Mononuclear cell (primary cell): Measurements from ENCODE around the gene CENPB. TPM values are rescaled to one million over a fixed set of nuclear protein-coding genes. Genes with fewer than 3 reads are reported as not detected.
"Not testable (repeated sequence)": the region's sequence is repeated elsewhere in the genome, so short reads cannot be mapped to it uniquely, and the experiment has no call there.

ENCODE experiments used
- H3K27me3 ChIP-seq: 2 replicates; pipeline ENCODE4 v1.6.0; 2011; ENCODE audit warnings: low read length, control low read depth; ENCODE audit not compliant: insufficient read depth
- H3K4me1 ChIP-seq: 2 replicates; pipeline ENCODE4 v1.5.1; 2011; ENCODE audit warnings: mild to moderate bottlenecking, low read length, control low read depth; ENCODE audit not compliant: insufficient read depth
- H3K4me3 ChIP-seq: 2 replicates; pipeline ENCODE4 v1.5.1; 2011; ENCODE audit warnings: mild to moderate bottlenecking, low read length, moderate library complexity
- H3K9me3 ChIP-seq: 2 replicates; pipeline ENCODE4 v1.5.1; 2011; ENCODE audit warnings: low read depth, mild to moderate bottlenecking, control low read depth, low read length
- total RNA-seq: library from RNA; depleted of rRNA; stranded (reverse); fragments of >200 nt; gene quantifications from one replicate; pipeline ENCODE4 v1.2.3, GENCODE V29; 2012

CENPB gene
- 45.5 TPM for total RNA-seq

GRCh38 chr20:3786665-3787323 is at the start of gene CENPB:
TSS of gene CENPB (minus strand) at chr20:3786740. CDS start at chr20:3786483, 257 bp downstream.
- no peaks in the 10 kb centered on the region for H3K27me3 ChIP-seq
- H3K4me1 ChIP-seq: peaks cover 33% of the 10 kb centered on the region
- H3K4me3 ChIP-seq: peak within 1 kb of the TSS; percentile 38
- H3K9me3 ChIP-seq: no peaks in the 10 kb centered on the region

- no peaks in the 10 kb centered on the region for H3K27me3 ChIP-seq
These were observed 49.6 kb upstream of the CENPB start for GRCh38 chr20:3836132-3836531.

GRCh38 chr20:3829891-3830290 is 43.4 kb upstream of the CENPB start:
- not testable (repeated sequence) for H3K4me3 ChIP-seq, H3K4me1 ChIP-seq, H3K9me3 ChIP-seq, H3K27me3 ChIP-seq

More at GRCh38 chr20:3836132-3836531, 49.6 kb upstream of the CENPB start:
- H3K9me3 ChIP-seq: no peaks in the 10 kb centered on the region
- H3K4me1 ChIP-seq: peaks cover 12% of the 10 kb centered on the region
- no peak overlapping the region for H3K4me3 ChIP-seq

GRCh38 chr20:3828798-3829197 is 42.3 kb upstream of the CENPB start:
- H3K4me1 ChIP-seq: no peaks in the 10 kb centered on the region
- H3K4me3 ChIP-seq: no peak overlapping the region
- no peaks in the 10 kb centered on the region for H3K27me3 ChIP-seq

GRCh38 chr20:3826420-3826819 is 39.9 kb upstream of the CENPB start:
- H3K4me1 ChIP-seq: peaks cover 2% of the 10 kb centered on the region
- H3K4me3 ChIP-seq: no peak overlapping the region
- H3K27me3 ChIP-seq: no peaks in the 10 kb centered on the region
- no peaks in the 10 kb centered on the region for H3K9me3 ChIP-seq

More at GRCh38 chr20:3828798-3829197, 42.3 kb upstream of the CENPB start:
- H3K9me3 ChIP-seq: no peaks in the 10 kb centered on the region

GRCh38 chr20:3825526-3825925 is 39.0 kb upstream of the CENPB start:
- Histone ChIP-seq H3K27me3 (no peaks in the 10 kb centered on the region), H3K4me3 (no peak overlapping the region), H3K4me1 (peaks cover 8% of the 10 kb centered on the region), H3K9me3 (no peaks in the 10 kb centered on the region)

- H3K4me3 ChIP-seq: no peak overlapping the region
- H3K4me1 ChIP-seq: peaks cover 19% of the 10 kb centered on the region
- H3K9me3 ChIP-seq: no peaks in the 10 kb centered on the region
- H3K27me3 ChIP-seq: no peaks in the 10 kb centered on the region
These were observed 37.3 kb upstream of the CENPB start for GRCh38 chr20:3823881-3824280.

GRCh38 chr20:3821996-3822395 is 35.5 kb upstream of the CENPB start:
- Histone ChIP-seq H3K4me3 (no peak overlapping the region), H3K4me1 (peaks cover 28% of the 10 kb centered on the region), H3K27me3 (no peaks in the 10 kb centered on the region), H3K9me3 (no peaks in the 10 kb centered on the region)

GRCh38 chr20:3820901-3821727 is 34.6 kb upstream of the CENPB start:
- Histone ChIP-seq H3K4me1 (peaks cover 35% of the 10 kb centered on the region), H3K4me3 (peak overlapping the region; percentile 83), H3K9me3 (no peaks in the 10 kb centered on the region), H3K27me3 (no peaks in the 10 kb centered on the region)

- H3K4me1 ChIP-seq: peaks cover 43% of the 10 kb centered on the region
- H3K27me3 ChIP-seq: no peaks in the 10 kb centered on the region
- no peaks in the 10 kb centered on the region for H3K9me3 ChIP-seq
- H3K4me3 ChIP-seq: peak within 1 kb of the TSS; percentile 83
These were observed 33.7 kb upstream of the CENPB start, which contains the start of gene AP5S1 for GRCh38 chr20:3820048-3820900. TSS of gene AP5S1 (plus strand) at chr20:3820547. CDS start at chr20:3822118, 1,571 bp downstream.

GRCh38 chr20:3819411-3820047 is 33.0 kb upstream of the CENPB start:
- H3K4me3 ChIP-seq: peak overlapping the region; percentile 83
- no peaks in the 10 kb centered on the region for H3K9me3 ChIP-seq
- H3K27me3 ChIP-seq: no peaks in the 10 kb centered on the region
- peaks cover 50% of the 10 kb centered on the region for H3K4me1 ChIP-seq

- H3K27me3 ChIP-seq: no peaks in the 10 kb centered on the region
- no peak overlapping the region for H3K4me3 ChIP-seq
- peaks cover 60% of the 10 kb centered on the region for H3K4me1 ChIP-seq
- no peaks in the 10 kb centered on the region for H3K9me3 ChIP-seq
These were observed 31.9 kb upstream of the CENPB start for GRCh38 chr20:3818155-3819151.

- Histone ChIP-seq H3K4me1 (peaks cover 79% of the 10 kb centered on the region), H3K4me3 (no peak overlapping the region), H3K9me3 (no peaks in the 10 kb centered on the region), H3K27me3 (no peaks in the 10 kb centered on the region)
These were observed 29.3 kb upstream of the CENPB start for GRCh38 chr20:3815703-3816315.
